Left lung (tissue), 10 donors: ENCODE measurements around the gene CARF. TPM values are rescaled to one million over a fixed set of nuclear protein-coding genes. Genes with fewer than 3 reads are reported as not detected.
"Not testable (repeated sequence)": the region's sequence is repeated elsewhere in the genome, so short reads cannot be mapped to it uniquely, and the experiment has no call there.

Source experiments
- ATAC-seq: fragments of 200-7000 bp; cut with Tn5 transposase; one replicate; pipeline ENCODE4 v1.9.1; 2020; ENCODE audit warnings: moderate library complexity
- DNase-seq, 4 donors: peaks; one replicate each; pipeline ENCODE4 v3.0.0-alpha.2; 2013 to 2020
- H3K27ac ChIP-seq, 2 donors: fragments of 200-600 bp; sonication (generic) in 1 of 2; one replicate each; pipeline versions ENCODE4 v1.5.0 to v1.8.0; 2020 to 2021
- H3K27me3 ChIP-seq, 2 donors: fragments of 200-600 bp; sonication (generic) in 1 of 2; one replicate each; pipeline versions ENCODE4 v1.5.0 to v1.8.0; 2020 to 2021
- H3K36me3 ChIP-seq, 2 donors: fragments of 200-600 bp; sonication (generic) in 1 of 2; one replicate each; pipeline versions ENCODE4 v1.5.0 to v1.8.0; 2020 to 2021
- H3K4me1 ChIP-seq, 2 donors: fragments of 200-600 bp; one replicate each; pipeline ENCODE4 v1.8.0; 2021
- H3K4me3 ChIP-seq, 2 donors: fragments of 200-600 bp; sonication (generic) in 1 of 2; one replicate each; pipeline versions ENCODE4 v1.5.0 to v1.8.0; 2020 to 2021; ENCODE audit warnings: mild to moderate bottlenecking in 1 of 2
- H3K9me3 ChIP-seq, 2 donors: fragments of 200-600 bp; sonication (generic) in 1 of 2; one replicate each; pipeline versions ENCODE4 v1.5.0 to v1.8.0; 2020 to 2021
- CTCF ChIP-seq, 2 donors: fragments of 200-600 bp; sonication (generic) in 1 of 2; IDR thresholded peaks; one replicate each; pipeline versions ENCODE4 v1.5.0 to v1.8.0; 2021; ENCODE audit warnings: antibody characterized with exemption in 2 of 2
- intact Hi-C, 2 donors: fragments of 100-400 bp; cut with DNase I; formaldehyde crosslinking; loops; one replicate each; pipeline versions ENCODE4 v1.11.2 to v1.14.2; 2022
- polyA plus RNA-seq, 6 donors: library from polyadenylated mRNA; unstranded; fragments of 120-200 nt; gene quantifications; one replicate each; pipeline ENCODE4 v1.2.1, GENCODE V29; 2013; ENCODE audit not compliant: insufficient read length in 6 of 6
- total RNA-seq, 2 donors: library from RNA; stranded (reverse); fragmentation: NEBNext Ultra II Directional; extraction: Animal tissue kit (Norgen Biotek cat#: 25700); gene quantifications; one replicate each; pipeline ENCODE4 v1.2.1, GENCODE V29; 2021
- donor health status: DM: no; HTN: yes; CAD: no.
- donor health status: DM: no; HTN: no; CAD: no.

The CARF gene
- total and polyA plus RNA-seq, 8 donors: 5.9 to 19.8 (median 18.2) TPM

GRCh38 chr2:202877699-202878098 lies 34.4 kb upstream of the CARF start:
- H3K4me1 ChIP-seq: no peaks in the 10 kb centered on the region
- no peaks in the 10 kb centered on the region for H3K27me3 ChIP-seq
- no peak for ATAC-seq
- H3K27ac ChIP-seq: no peak overlapping the region
- DNase-seq: no peak
- no peak overlapping the region for H3K4me3 ChIP-seq
- peaks cover 0 to 34% of the 10 kb centered on the region in 2 donors for H3K36me3 ChIP-seq
- TF ChIP-seq CTCF (IDR thresholded peaks at IDR 0.05): no peak
- intact Hi-C loops: no loop called here
- no peaks in the 10 kb centered on the region for H3K9me3 ChIP-seq

- Histone ChIP-seq H3K36me3 (peaks cover 0 to 61% of the 10 kb centered on the region in 2 donors), H3K4me3 (no peak overlapping the region), H3K27me3 (no peaks in the 10 kb centered on the region), H3K27ac (no peak overlapping the region), H3K9me3 (no peaks in the 10 kb centered on the region), H3K4me1 (no peaks in the 10 kb centered on the region)
- no peak for DNase-seq
- intact Hi-C loops: no loop called here
- TF ChIP-seq CTCF (IDR thresholded peaks at IDR 0.05): no peak
- no peak for ATAC-seq
Measured at GRCh38 chr2:202881570-202881969, 30.5 kb upstream of the CARF start.

DNA sequence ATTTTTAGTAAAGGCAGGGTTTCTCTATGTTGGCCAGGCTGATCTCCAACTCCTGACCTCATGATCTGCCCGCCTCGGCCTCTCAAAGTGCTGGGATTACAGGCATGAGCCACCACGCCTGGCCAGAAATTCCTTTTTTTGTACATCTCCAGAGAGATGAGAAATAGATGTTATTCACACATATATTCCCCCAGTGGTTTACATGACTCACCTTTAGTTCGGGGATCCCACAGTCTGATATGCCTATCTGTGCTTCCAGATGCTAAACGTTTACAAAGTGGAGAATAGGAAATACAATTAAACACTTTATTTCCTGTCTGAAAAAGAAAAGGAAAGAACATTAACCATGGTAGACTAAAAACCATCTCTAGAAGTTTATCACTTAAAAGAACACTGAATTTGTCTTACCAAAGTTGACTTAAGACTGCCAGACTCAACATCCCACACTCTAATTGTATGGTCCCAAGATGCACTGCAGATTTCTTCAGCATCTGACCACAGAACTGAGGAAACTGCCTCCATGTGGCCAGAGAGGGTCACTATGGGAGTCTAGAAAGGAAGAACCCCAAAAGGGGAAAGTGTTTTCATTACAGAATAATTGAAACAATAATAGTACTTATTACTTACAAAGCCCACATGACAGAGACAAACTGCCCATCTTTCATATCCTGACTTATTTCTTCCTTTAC lies 27.9 kb upstream of the CARF start:
- no peak overlapping the region for H3K4me3 ChIP-seq
- ATAC-seq: no peak
- intact Hi-C loops: no loop called here
- H3K4me1 ChIP-seq: no peaks in the 10 kb centered on the region
- no peak for TF ChIP-seq CTCF (IDR thresholded peaks at IDR 0.05)
- no peaks in the 10 kb centered on the region for H3K9me3 ChIP-seq
- H3K27ac ChIP-seq: no peak overlapping the region
- no peaks in the 10 kb centered on the region for H3K27me3 ChIP-seq
- DNase-seq: no peak
- peaks cover 0 to 72% of the 10 kb centered on the region in 2 donors for H3K36me3 ChIP-seq

GRCh38 chr2:202885190-202885589 lies 26.9 kb upstream of the CARF start:
- ATAC-seq: no peak
- no peak for DNase-seq
- no peak for TF ChIP-seq CTCF (IDR thresholded peaks at IDR 0.05)
- H3K4me1 ChIP-seq: no peaks in the 10 kb centered on the region
- intact Hi-C loops: no loop called here
- H3K27me3 ChIP-seq: no peaks in the 10 kb centered on the region
- H3K36me3 ChIP-seq: peaks cover 0 to 72% of the 10 kb centered on the region in 2 donors
- H3K4me3 ChIP-seq: no peak overlapping the region
- H3K27ac ChIP-seq: no peak overlapping the region
- H3K9me3 ChIP-seq: no peaks in the 10 kb centered on the region

- DNase-seq, H3K27me3 ChIP-seq, H3K27ac ChIP-seq, H3K4me1 ChIP-seq, intact Hi-C loops, H3K4me3 ChIP-seq, ATAC-seq, H3K9me3 ChIP-seq: not testable (repeated sequence)
- H3K36me3 ChIP-seq: peaks cover 0 to 16% of the 10 kb centered on the region in 2 donors
Measured at GRCh38 chr2:202905507-202905906, 6.6 kb upstream of the CARF start.

- intact Hi-C loops: no loop called here
- H3K36me3 ChIP-seq: peaks cover 0 to 6% of the 10 kb centered on the region in 2 donors
- peaks cover 0 to 7% of the 10 kb centered on the region in 2 donors for H3K9me3 ChIP-seq
- DNase-seq: no peak
- no peak for TF ChIP-seq CTCF (IDR thresholded peaks at IDR 0.05)
- H3K4me1 ChIP-seq: peaks cover 9 to 17% of the 10 kb centered on the region in 2 donors
- no peak overlapping the region for H3K4me3 ChIP-seq
- no peak overlapping the region for H3K27ac ChIP-seq
- no peak for ATAC-seq
- H3K27me3 ChIP-seq: no peaks in the 10 kb centered on the region
Measured at GRCh38 chr2:202908186-202908585, 3.9 kb upstream of the CARF start.
